GM12878 (cell line): ENCODE results near the gene BAG1. TPM values are rescaled to one million over a fixed set of nuclear protein-coding genes. Genes with fewer than 3 reads are reported as not detected.

Experiments used
- ATAC-seq: fragments of 200-7000 bp; cut with Tn5 transposase; 3 replicates; pipeline ENCODE4 v1.9.1; 2020; ENCODE audit warnings: mild to moderate bottlenecking, moderate library complexity
- BruUV-seq: library from RNA; stranded (reverse); fragments of 400-500 nt; replicated peaks from 2 replicates; lab custom pipeline; 2021; lab: Mats Ljungman, UMichigan
- CTCF ChIA-PET: fragments of 300-600 bp; sonication (Branson Sonifier 250); formaldehyde crosslinking; extraction: SDS; loops from one replicate; lab custom pipeline; 2021; ENCODE audit warnings: inconsistent platforms; lab: Yijun Ruan, JAX
- POLR2A ChIA-PET: fragments of 350-600 bp; formaldehyde crosslinking; extraction: SDS; loops from one replicate; lab custom pipeline; 2021; ENCODE audit warnings: inconsistent platforms; lab: Charles Lee
- RAD21 ChIA-PET: fragments of 300-600 bp; sonication (Branson Sonifier 250); formaldehyde crosslinking; loops from one replicate; lab custom pipeline; 2023; ENCODE audit warnings: antibody characterized with exemption; ENCODE audit not compliant: unreplicated experiment; lab: Charles Lee
- SMC1A ChIA-PET: fragments of 300-600 bp; sonication (Branson Sonifier 250); formaldehyde crosslinking; loops from one replicate; lab custom pipeline; 2023; ENCODE audit not compliant: unreplicated experiment, uncharacterized antibody; lab: Charles Lee
- DNase-seq: peaks from one replicate; pipeline ENCODE4 v3.0.0-alpha.2; 2011; ENCODE audit warnings: low read depth, low spot score
- FAIRE-seq: peaks from 3 replicates; lab custom pipeline; 2011; peaks lifted over from hg19 to GRCh38; lab: Jason Lieb, UNC
- H2AFZ ChIP-seq: 2 replicates; pipeline ENCODE4 v1.6.0; 2011; ENCODE audit warnings: low read depth, low read length, control low read depth; ENCODE audit not compliant: control insufficient read depth
- H3K27ac ChIP-seq: 2 replicates; pipeline ENCODE4 v1.5.1; 2011; ENCODE audit warnings: control low read depth; ENCODE audit not compliant: control insufficient read depth, insufficient read depth
- H3K27me3 ChIP-seq, 2 experiments: replicated peaks in 1 of 2; 2 replicates each; pipeline versions ENCODE4 v1.6.0 to v1.6.1; 2011; ENCODE audit warnings: low read length in 1 of 2; ENCODE audit not compliant: control insufficient read depth in 2 of 2, insufficient read depth in 2 of 2
- H3K36me3 ChIP-seq, 2 experiments: 2 replicates each; pipeline ENCODE4 v1.5.1; 2011; ENCODE audit warnings: low read length in 1 of 2; ENCODE audit not compliant: control insufficient read depth in 2 of 2, insufficient read depth in 2 of 2
- H3K4me1 ChIP-seq: 2 replicates; pipeline ENCODE4 v1.6.1; 2011; ENCODE audit warnings: mild to moderate bottlenecking, low read length, moderate library complexity, mixed read lengths; ENCODE audit not compliant: control insufficient read depth, insufficient read depth
- H3K4me2 ChIP-seq: 2 replicates; pipeline ENCODE4 v1.6.0; 2011; ENCODE audit warnings: control low read depth; ENCODE audit not compliant: control insufficient read depth, insufficient read depth
- H3K4me3 ChIP-seq: fragments of 200-600 bp; sonication (generic); 2 replicates; pipeline ENCODE4 v1.5.1; 2016
- H3K79me2 ChIP-seq: 2 replicates; pipeline ENCODE4 v1.6.0; 2011; ENCODE audit warnings: low read length; ENCODE audit not compliant: control insufficient read depth, insufficient read depth
- H3K9ac ChIP-seq: 2 replicates; pipeline ENCODE4 v1.8.0; 2011; ENCODE audit warnings: low read length, control low read depth, mixed read lengths; ENCODE audit not compliant: control insufficient read depth, insufficient read depth
- H3K9me3 ChIP-seq: replicated peaks from 3 replicates; pipeline ENCODE4 v1.5.1; 2011; ENCODE audit warnings: mild to moderate bottlenecking, low read length; ENCODE audit not compliant: control insufficient read depth, insufficient read depth
- H4K20me1 ChIP-seq: 2 replicates; pipeline ENCODE4 v1.6.0; 2011; ENCODE audit not compliant: control insufficient read depth, insufficient read depth
- CBFB ChIP-seq: IDR thresholded peaks from 2 replicates; pipeline ENCODE4 v1.6.1; 2016; ENCODE audit warnings: antibody characterized with exemption, low read depth
- EGR1 ChIP-seq, 2 experiments: IDR thresholded peaks; 1 replicate in 1 of 2; 2 replicates in 1 of 2; pipeline ENCODE4 v1.6.1; 2011 to 2012; ENCODE audit warnings: low read depth in 2 of 2, low read length in 2 of 2, borderline replicate concordance in 1 of 2, mild to moderate bottlenecking in 1 of 2, moderate library complexity in 1 of 2
- ZZZ3 ChIP-seq: IDR thresholded peaks from 2 replicates; pipeline ENCODE4 v1.6.1; 2011; ENCODE audit warnings: low read depth; ENCODE audit not compliant: control insufficient read depth, insufficient read length
- WGBS: methylation state at CpG from one replicate; pipeline ENCODE4 v1.1.6; 2016; ENCODE audit warnings: low lambda C conversion rate; ENCODE audit not compliant: insufficient replicate concordance, insufficient coverage; ENCODE audit errors: missing lambda C conversion rate; 5-methylcytosine and 5-hydroxymethylcytosine counted together
- in situ Hi-C: fragments of 300-500 bp; cut with MboI; formaldehyde crosslinking; loops from 9 replicates; pipeline ENCODE4 v1.14.3; 2018; ENCODE audit warnings: mixed read lengths
- intact Hi-C: fragments of 100-400 bp; cut with micrococcal nuclease; formaldehyde crosslinking; loops from one replicate; pipeline ENCODE4 v1.14.2; 2022; ENCODE audit not compliant: unreplicated experiment
- polyA plus RNA-seq, 11 experiments: library from polyadenylated mRNA; depleted of rRNA in 4 of 11; unstranded in 6 of 11; stranded (reverse) in 5 of 11; fragments of >200 nt; fragmentation: Nextera tagmentation in 4 of 11; fragmentation: Illumina TruSeq in 1 of 11; extraction: Ambion mirVana in 4 of 11; extraction: Trizol in 1 of 11; gene quantifications; 1 replicate in 1 of 11; 2 replicates in 10 of 11; pipeline versions ENCODE4 v1.2.1 to v1.2.3, GENCODE V29; 2011 to 2016; ENCODE audit warnings: inconsistent platforms in 2 of 11, missing spikeins in 2 of 11, low read depth in 1 of 11
- total RNA-seq, 4 experiments: library from RNA; depleted of rRNA in 3 of 4; stranded (reverse); fragments of >200 nt in 3 of 4; fragmentation: Illumina TruSeq in 1 of 4; extraction: Trizol in 1 of 4; gene quantifications; 2 replicates each; pipeline versions ENCODE4 v1.2.1 to v1.2.3, GENCODE V29; 2013 to 2021
- TF ChIP-seq, protein P1 (sequence below): IDR thresholded peaks from 2 replicates; pipeline ENCODE4 v1.6.1; 2011; ENCODE audit warnings: borderline replicate concordance, low read depth, mild to moderate bottlenecking, moderate library complexity, mixed read lengths, low read length; ENCODE audit not compliant: insufficient read depth; ENCODE audit errors: extremely low read length

Gene BAG1
- total and polyA plus RNA-seq, 10 of the 15 experiments (the other 5 are each of a cell fraction or from before 2014, with no cell fraction given) = 11.6 to 135 (median 68.9) TPM

DNA sequence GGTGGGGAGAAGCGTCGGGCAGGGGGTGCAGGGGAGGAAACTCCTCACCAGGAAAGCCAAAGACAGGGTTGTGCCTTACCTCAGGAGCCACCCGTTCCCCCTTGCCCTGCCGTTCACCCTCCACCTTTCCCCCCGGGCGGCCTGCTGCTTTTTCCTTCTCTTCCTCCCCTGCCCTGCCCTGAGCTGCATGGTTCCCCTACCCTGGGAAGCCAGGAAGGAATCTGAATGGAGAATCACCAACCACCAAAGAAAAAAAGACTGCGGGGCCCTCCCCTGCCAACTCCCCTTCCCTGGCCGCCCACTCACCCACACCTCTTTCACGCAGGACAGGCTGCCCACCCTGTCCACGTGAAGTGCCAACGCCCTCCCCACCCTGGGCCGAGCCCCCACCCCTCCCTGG lies 25.0 kb upstream of the BAG1 start:
- H3K79me2 ChIP-seq = peaks cover 43% of the 10 kb centered on the region
- WGBS = 3% methylated on average over 4 of the region's 12 CpGs
- H2AFZ ChIP-seq = no peak overlapping the region
- peak overlapping the region; percentile 100 for H3K27ac ChIP-seq
- peak overlapping the region; percentile 87 for H3K4me2 ChIP-seq
- CTCF ChIA-PET = interaction anchor here (0.8 to 1.7 kb wide), 5 partner anchors 11 to 164 kb away, joined by 3 to 7 read pairs (median 4); no protein-coding TSS in a partner anchor
- no peaks in the 10 kb centered on the region for H3K27me3 ChIP-seq
- H3K9ac ChIP-seq = peak overlapping the region; percentile 99
- peaks cover 8% of the 10 kb centered on the region for H3K4me1 ChIP-seq
- H3K9me3 ChIP-seq = no peaks in the 10 kb centered on the region
- H3K36me3 ChIP-seq = peaks cover 0 to 8% of the 10 kb centered on the region in 2 experiments; a peak in 1 of 4 replicates
- POLR2A ChIA-PET = interaction anchor here (0.8 to 1.5 kb wide), 7 partner anchors 9 to 263 kb away, joined by 3 to 10 read pairs (median 4); partner anchors contain the start of gene BAG1
- FAIRE-seq = no peak
- no TSS peak for BruUV-seq
- ATAC-seq = peak; percentile 16
- DNase-seq = no peak
- peak overlapping the region; percentile 77; the same call in 1 of the 2 replicates for H3K4me3 ChIP-seq
- in situ Hi-C loops (no loop called here), intact Hi-C loops (loop anchor here (10.0 kb wide), 1 partner anchor 165 kb away; no protein-coding TSS in a partner anchor)
- TF ChIP-seq, protein P1, sequence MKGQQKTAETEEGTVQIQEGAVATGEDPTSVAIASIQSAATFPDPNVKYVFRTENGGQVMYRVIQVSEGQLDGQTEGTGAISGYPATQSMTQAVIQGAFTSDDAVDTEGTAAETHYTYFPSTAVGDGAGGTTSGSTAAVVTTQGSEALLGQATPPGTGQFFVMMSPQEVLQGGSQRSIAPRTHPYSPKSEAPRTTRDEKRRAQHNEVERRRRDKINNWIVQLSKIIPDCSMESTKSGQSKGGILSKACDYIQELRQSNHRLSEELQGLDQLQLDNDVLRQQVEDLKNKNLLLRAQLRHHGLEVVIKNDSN = no peak
- TF ChIP-seq EGR1 (IDR thresholded peaks at IDR 0.05; ENCODE audit: borderline replicate concordance in 1 of 2, low read depth in 2 of 2, low read length in 2 of 2) (peak in 1 of 2 experiments; percentile 45; a peak in 1 of 3 replicates), ZZZ3 (no peak), CBFB (no peak)
- RAD21 ChIA-PET = interaction anchor here (0.9 to 1.7 kb wide), 6 partner anchors 13 to 185 kb away, joined by 3 to 6 read pairs (median 4); partner anchors contain the start of genes B4GALT1 and NOL6
- H4K20me1 ChIP-seq = no peaks in the 10 kb centered on the region
- SMC1A ChIA-PET = interaction anchor here (1.0 kb wide), 3 partner anchors 11 to 184 kb away, joined by 3 to 5 read pairs (median 3); partner anchors contain the start of gene NOL6
